Central memory CD8-positive, alpha-beta T cell (primary cell): Measurements from ENCODE around the gene MCM10.

Source experiments
- ATAC-seq: fragments of 150-1000 bp; cut with Tn5 transposase; replicated peaks from 2 replicates; pipeline ENCODE4 v1.10.0; 2022; ENCODE audit warnings: mild to moderate bottlenecking, moderate FRiP score, moderate number of reproducible peaks; ENCODE audit not compliant: poor library complexity, severe bottlenecking; ENCODE audit errors: extremely low read depth
- DNase-seq, 2 donors: peaks; one replicate each; pipeline ENCODE4 v3.0.0; 2021; ENCODE audit warnings: low spot score in 2 of 2
- H3K27ac Mint-ChIP-seq: one replicate; pipeline ENCODE4 v1.8.0; 2022; ENCODE audit warnings: low read depth, mild to moderate bottlenecking, moderate library complexity, mixed read lengths
- H3K27me3 Mint-ChIP-seq: one replicate; pipeline ENCODE4 v1.8.0; 2022; ENCODE audit warnings: mixed read lengths
- H3K36me3 Mint-ChIP-seq: one replicate; pipeline ENCODE4 v1.8.0; 2022; ENCODE audit warnings: mild to moderate bottlenecking, moderate library complexity, mixed read lengths; ENCODE audit not compliant: insufficient read depth
- H3K4me1 Mint-ChIP-seq: one replicate; pipeline ENCODE4 v1.8.0; 2022; ENCODE audit warnings: mixed read lengths
- H3K4me3 Mint-ChIP-seq: one replicate; pipeline ENCODE4 v1.8.0; 2022; ENCODE audit warnings: mild to moderate bottlenecking, moderate library complexity, mixed read lengths
- H3K9me3 Mint-ChIP-seq: one replicate; pipeline ENCODE4 v1.8.0; 2022; ENCODE audit warnings: mixed read lengths

The MCM10 gene

GRCh38 chr10:13206546-13207443 is 45.4 kb downstream of the MCM10 start:
- Mint-ChIP-seq H3K4me1 (no peaks in the 10 kb centered on the region), H3K27ac (no peak overlapping the region), H3K9me3 (no peaks in the 10 kb centered on the region), H3K27me3 (no peaks in the 10 kb centered on the region), H3K4me3 (no peak overlapping the region), H3K36me3 (no peaks in the 10 kb centered on the region)
- DNase-seq (no peak), ATAC-seq (no peak)

GRCh38 chr10:13213163-13213562 is 51.8 kb downstream of the MCM10 start:
- Mint-ChIP-seq H3K4me1 (no peaks in the 10 kb centered on the region), H3K36me3 (no peaks in the 10 kb centered on the region), H3K9me3 (no peaks in the 10 kb centered on the region), H3K27me3 (no peaks in the 10 kb centered on the region), H3K4me3 (no peak overlapping the region), H3K27ac (no peak overlapping the region)
- ATAC-seq (no peak), DNase-seq (no peak)

- H3K27ac Mint-ChIP-seq = no peak overlapping the region
- no peaks in the 10 kb centered on the region for H3K4me1 Mint-ChIP-seq
- no peaks in the 10 kb centered on the region for H3K27me3 Mint-ChIP-seq
- no peaks in the 10 kb centered on the region for H3K9me3 Mint-ChIP-seq
- H3K4me3 Mint-ChIP-seq = no peak overlapping the region
- no peaks in the 10 kb centered on the region for H3K36me3 Mint-ChIP-seq
- ATAC-seq (no peak), DNase-seq (no peak)
Measured at GRCh38 chr10:13218878-13219277, 57.5 kb downstream of the MCM10 start.

GRCh38 chr10:13219685-13220670 is 58.6 kb downstream of the MCM10 start:
- DNase-seq (no peak), ATAC-seq (no peak)
- H3K27ac Mint-ChIP-seq = no peak overlapping the region

GRCh38 chr10:13221572-13221971 is 60.2 kb downstream of the MCM10 start:
- Mint-ChIP-seq H3K4me3 (no peak overlapping the region), H3K9me3 (no peaks in the 10 kb centered on the region), H3K27ac (no peak overlapping the region), H3K27me3 (no peaks in the 10 kb centered on the region), H3K36me3 (no peaks in the 10 kb centered on the region), H3K4me1 (no peaks in the 10 kb centered on the region)
- ATAC-seq = no peak
- DNase-seq = no peak

More at GRCh38 chr10:13219685-13220670, 58.6 kb downstream of the MCM10 start:
- Mint-ChIP-seq H3K27me3 (no peaks in the 10 kb centered on the region), H3K4me3 (no peak overlapping the region), H3K36me3 (no peaks in the 10 kb centered on the region), H3K9me3 (no peaks in the 10 kb centered on the region), H3K4me1 (no peaks in the 10 kb centered on the region)

- H3K27me3 Mint-ChIP-seq = no peaks in the 10 kb centered on the region
- no peaks in the 10 kb centered on the region for H3K36me3 Mint-ChIP-seq
- H3K4me1 Mint-ChIP-seq = no peaks in the 10 kb centered on the region
- no peak overlapping the region for H3K4me3 Mint-ChIP-seq
- DNase-seq (no peak), ATAC-seq (no peak)
- no peaks in the 10 kb centered on the region for H3K9me3 Mint-ChIP-seq
- H3K27ac Mint-ChIP-seq = no peak overlapping the region
Measured at GRCh38 chr10:13222151-13222550, 60.8 kb downstream of the MCM10 start.

- no peaks in the 10 kb centered on the region for H3K27me3 Mint-ChIP-seq
- no peak overlapping the region for H3K27ac Mint-ChIP-seq
Measured at GRCh38 chr10:13222566-13222965, 61.2 kb downstream of the MCM10 start.

GRCh38 chr10:13223241-13223640 is 61.9 kb downstream of the MCM10 start:
- no peaks in the 10 kb centered on the region for H3K27me3 Mint-ChIP-seq

More at GRCh38 chr10:13222566-13222965, 61.2 kb downstream of the MCM10 start:
- H3K36me3 Mint-ChIP-seq = no peaks in the 10 kb centered on the region
- H3K4me3 Mint-ChIP-seq = no peak overlapping the region
- H3K9me3 Mint-ChIP-seq = no peaks in the 10 kb centered on the region
- H3K4me1 Mint-ChIP-seq = no peaks in the 10 kb centered on the region
- DNase-seq (no peak), ATAC-seq (no peak)

GRCh38 chr10:13224210-13224995 is 63.0 kb downstream of the MCM10 start:
- no peaks in the 10 kb centered on the region for H3K36me3 Mint-ChIP-seq
- H3K27me3 Mint-ChIP-seq = no peaks in the 10 kb centered on the region
- peak; percentile 24 for ATAC-seq
- H3K9me3 Mint-ChIP-seq = no peaks in the 10 kb centered on the region
- H3K4me3 Mint-ChIP-seq = no peak overlapping the region
- DNase-seq = no peak
- H3K4me1 Mint-ChIP-seq = no peaks in the 10 kb centered on the region
- no peak overlapping the region for H3K27ac Mint-ChIP-seq

More at GRCh38 chr10:13223241-13223640, 61.9 kb downstream of the MCM10 start:
- no peak overlapping the region for H3K4me3 Mint-ChIP-seq
- H3K36me3 Mint-ChIP-seq = no peaks in the 10 kb centered on the region
- DNase-seq (no peak), ATAC-seq (no peak)
- H3K27ac Mint-ChIP-seq = no peak overlapping the region
- no peaks in the 10 kb centered on the region for H3K4me1 Mint-ChIP-seq
- no peaks in the 10 kb centered on the region for H3K9me3 Mint-ChIP-seq

- H3K4me3 Mint-ChIP-seq = no peak overlapping the region
- ATAC-seq (no peak), DNase-seq (no peak)
- no peak overlapping the region for H3K27ac Mint-ChIP-seq
- no peaks in the 10 kb centered on the region for H3K4me1 Mint-ChIP-seq
- H3K27me3 Mint-ChIP-seq = peaks cover 11% of the 10 kb centered on the region
- peaks cover 2% of the 10 kb centered on the region for H3K36me3 Mint-ChIP-seq
- no peaks in the 10 kb centered on the region for H3K9me3 Mint-ChIP-seq
Measured at GRCh38 chr10:13225601-13226000, 64.2 kb downstream of the MCM10 start.

- Mint-ChIP-seq H3K27ac (no peak overlapping the region), H3K27me3 (peaks cover 11% of the 10 kb centered on the region), H3K4me1 (no peaks in the 10 kb centered on the region), H3K4me3 (no peak overlapping the region), H3K36me3 (peaks cover 2% of the 10 kb centered on the region), H3K9me3 (no peaks in the 10 kb centered on the region)
- DNase-seq (no peak), ATAC-seq (no peak)
Measured at GRCh38 chr10:13227031-13227430, 65.7 kb downstream of the MCM10 start.

GRCh38 chr10:13231190-13231589 is 69.8 kb downstream of the MCM10 start:
- Mint-ChIP-seq H3K4me1 (no peaks in the 10 kb centered on the region), H3K4me3 (no peak overlapping the region), H3K36me3 (peaks cover 2% of the 10 kb centered on the region), H3K27me3 (peaks cover 30% of the 10 kb centered on the region), H3K27ac (no peak overlapping the region), H3K9me3 (no peaks in the 10 kb centered on the region)
- DNase-seq (no peak), ATAC-seq (no peak)
